H54 (cell line): ENCODE measurements around the gene RBMS3.
"Not testable (repeated sequence)": the region's sequence is repeated elsewhere in the genome, so short reads cannot be mapped to it uniquely, and the experiment has no call there.

ENCODE experiments used
- DNase-seq: peaks from one replicate; pipeline ENCODE4 v3.0.0; 2011; ENCODE audit warnings: low spot score, mixed read lengths; ENCODE audit not compliant: insufficient read length
- FAIRE-seq: peaks from 3 replicates; lab custom pipeline; 2011; peaks lifted over from hg19 to GRCh38; lab: Jason Lieb, UNC
- POLR2A ChIP-seq: IDR thresholded peaks from 2 replicates; pipeline ENCODE4 v1.6.1; 2011; ENCODE audit warnings: low read depth, mild to moderate bottlenecking, low read length

RBMS3 gene

DNA sequence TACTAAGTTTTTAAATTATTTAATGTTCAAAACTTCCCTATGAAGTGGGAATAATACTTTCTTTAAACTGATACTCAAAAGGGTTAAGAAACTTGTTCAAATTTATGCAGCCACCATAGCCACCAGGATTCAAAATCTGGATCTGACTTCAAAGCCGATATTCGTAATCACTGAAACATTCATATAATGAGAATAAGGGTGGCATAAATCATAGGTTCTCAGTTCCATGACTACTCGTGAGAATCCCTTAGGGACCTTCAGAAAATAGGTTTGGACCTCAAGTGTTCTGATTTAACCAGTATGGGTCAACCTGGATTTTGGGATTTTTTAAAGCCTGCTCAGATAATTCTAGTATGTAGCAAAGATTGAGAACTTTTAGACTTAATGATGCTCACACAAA lies 160.6 kb downstream of the RBMS3 start:
- FAIRE-seq (no peak), DNase-seq (no peak)
- TF ChIP-seq POLR2A: no peak

- no peak for TF ChIP-seq POLR2A
- peak; percentile 61 for FAIRE-seq
- no peak for DNase-seq
Measured at GRCh38 chr3:29447946-29448627, 167.2 kb downstream of the RBMS3 start.

GRCh38 chr3:29451920-29452319 lies 171.0 kb downstream of the RBMS3 start:
- DNase-seq (no peak), FAIRE-seq (no peak)
- TF ChIP-seq POLR2A: no peak

- TF ChIP-seq POLR2A: no peak
- DNase-seq: no peak
- no peak for FAIRE-seq
Measured at GRCh38 chr3:29452934-29453283, 172.0 kb downstream of the RBMS3 start.

DNA sequence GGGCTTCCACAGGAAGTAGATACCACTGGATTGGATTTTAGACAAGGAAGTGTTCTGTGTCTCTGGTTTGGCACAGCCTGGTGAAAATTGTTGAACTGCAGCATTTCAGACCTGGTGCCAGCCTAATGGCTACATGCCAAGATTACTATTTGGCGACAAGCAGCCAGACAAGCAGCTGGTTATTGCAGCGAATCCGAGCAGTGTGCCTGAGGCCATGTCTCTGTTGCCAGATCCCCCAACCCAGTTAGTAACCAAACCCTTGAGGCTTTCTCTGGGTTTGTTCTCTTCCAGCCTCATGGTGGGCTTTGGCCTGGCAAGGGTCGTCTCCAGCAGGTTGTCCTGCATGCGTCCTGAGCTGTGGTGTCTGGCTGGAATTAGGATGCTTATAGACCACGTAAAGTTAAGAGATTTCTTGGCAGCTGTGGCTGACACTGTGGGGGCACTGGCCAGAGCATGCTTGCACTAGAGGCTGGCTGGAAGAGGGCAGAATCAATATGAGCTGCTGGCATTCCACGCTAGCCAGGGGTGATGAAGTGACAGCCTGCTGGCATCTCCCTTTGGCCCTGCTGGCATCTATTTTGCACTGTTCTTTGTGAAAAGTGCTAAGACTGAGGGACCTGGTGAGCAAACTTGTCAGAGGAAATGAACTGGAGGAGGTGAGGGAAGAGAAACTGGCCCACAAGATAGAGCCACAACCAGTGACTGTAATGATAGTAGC lies 172.6 kb downstream of the RBMS3 start:
- no peak for TF ChIP-seq POLR2A
- peak; percentile 20 for FAIRE-seq
- no peak for DNase-seq

- FAIRE-seq (no peak), DNase-seq (no peak)
- no peak for TF ChIP-seq POLR2A
Measured at GRCh38 chr3:29454161-29454611, 173.3 kb downstream of the RBMS3 start.

DNA sequence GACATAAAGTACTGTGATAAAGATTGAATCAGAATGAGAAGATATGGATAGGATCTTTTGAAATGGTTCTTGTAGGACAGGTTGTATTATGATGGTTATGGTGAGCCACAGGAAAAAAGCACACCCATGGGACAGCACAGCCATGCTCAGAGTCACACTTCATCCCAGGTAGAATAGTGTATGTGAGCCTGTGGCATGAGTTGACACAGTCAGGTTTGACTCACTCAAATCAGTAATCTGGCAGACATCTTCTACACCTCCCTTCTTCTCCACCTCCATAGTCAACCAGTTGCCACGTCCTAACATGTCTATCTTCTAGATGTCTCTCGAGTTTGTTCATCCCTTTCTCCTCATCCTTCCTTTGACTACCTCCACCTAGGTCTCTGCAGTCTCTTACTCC lies 176.0 kb downstream of the RBMS3 start:
- TF ChIP-seq POLR2A: no peak
- FAIRE-seq: no peak

DNA sequence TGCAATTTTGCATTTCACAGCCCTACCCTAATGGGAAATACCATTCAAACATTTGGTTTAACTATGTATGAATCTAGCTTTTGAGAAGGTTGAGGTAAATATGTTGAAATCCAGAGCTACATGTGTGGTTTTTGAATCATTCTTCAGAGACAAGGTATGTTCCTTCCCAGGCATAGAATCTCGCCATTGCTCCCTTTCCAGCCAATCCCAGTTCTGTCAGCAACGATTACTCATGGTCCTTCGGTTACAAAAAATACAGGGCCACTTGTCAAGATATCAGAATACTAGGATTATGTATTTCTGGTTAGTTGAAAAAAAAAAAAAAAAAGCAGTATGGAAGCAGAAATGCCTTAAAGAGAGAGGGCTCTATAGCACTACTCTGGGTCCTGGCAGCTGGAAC lies 182.4 kb downstream of the RBMS3 start:
- peak; percentile 45 for FAIRE-seq
- TF ChIP-seq POLR2A: no peak
- DNase-seq: no peak

More for the DNA sequence above, 176.0 kb downstream of the RBMS3 start:
- no peak for DNase-seq

DNA sequence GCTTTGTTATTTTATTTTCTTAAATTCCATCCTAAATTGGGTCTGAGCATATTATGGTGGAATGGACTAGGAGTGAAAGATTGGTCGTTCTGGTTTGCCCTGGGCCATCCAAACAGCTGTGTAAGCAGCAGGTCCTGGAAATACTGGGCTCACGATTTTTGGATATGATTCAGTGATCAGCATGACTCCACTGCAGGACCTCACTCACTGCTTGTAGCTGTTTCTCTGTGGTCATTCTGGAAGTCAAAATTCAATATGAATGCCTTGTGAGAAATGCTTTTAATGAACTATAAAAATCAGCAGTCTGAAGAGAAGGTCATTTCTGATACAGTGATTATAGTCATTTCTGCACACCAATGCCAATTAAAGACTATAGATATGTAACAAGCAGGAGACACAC lies 185.0 kb downstream of the RBMS3 start:
- FAIRE-seq (peak; percentile 98), DNase-seq (peak; percentile 10)
- no peak for TF ChIP-seq POLR2A

DNA sequence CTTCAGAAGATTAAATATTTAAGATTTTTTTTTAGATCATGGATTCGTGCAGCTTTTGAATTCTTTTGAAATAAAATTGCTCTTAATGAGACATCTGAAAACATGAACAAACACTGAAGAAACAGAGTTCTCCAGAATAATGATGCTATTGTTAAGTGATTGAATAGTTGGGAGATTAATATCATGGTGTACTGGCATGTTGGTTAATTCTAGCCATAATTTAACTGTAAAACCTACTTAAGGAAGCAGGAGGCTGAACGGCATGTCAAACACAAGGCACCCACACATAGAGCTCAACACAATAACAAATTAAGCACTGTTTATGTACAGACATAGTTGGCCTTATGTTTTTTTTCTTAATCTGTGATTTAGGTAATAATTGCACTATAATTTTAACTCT lies 185.6 kb downstream of the RBMS3 start:
- FAIRE-seq: no peak
- DNase-seq: no peak
- TF ChIP-seq POLR2A: no peak

- no peak for FAIRE-seq
- no peak for TF ChIP-seq POLR2A
Measured at GRCh38 chr3:29468187-29468586, 187.3 kb downstream of the RBMS3 start.

GRCh38 chr3:29473481-29474170 lies 192.8 kb downstream of the RBMS3 start:
- not testable (repeated sequence) for DNase-seq, FAIRE-seq

More at GRCh38 chr3:29468187-29468586, 187.3 kb downstream of the RBMS3 start:
- no peak for DNase-seq

GRCh38 chr3:29475305-29475840 lies 194.5 kb downstream of the RBMS3 start:
- DNase-seq (no peak), FAIRE-seq (no peak)
- TF ChIP-seq POLR2A: no peak

DNA sequence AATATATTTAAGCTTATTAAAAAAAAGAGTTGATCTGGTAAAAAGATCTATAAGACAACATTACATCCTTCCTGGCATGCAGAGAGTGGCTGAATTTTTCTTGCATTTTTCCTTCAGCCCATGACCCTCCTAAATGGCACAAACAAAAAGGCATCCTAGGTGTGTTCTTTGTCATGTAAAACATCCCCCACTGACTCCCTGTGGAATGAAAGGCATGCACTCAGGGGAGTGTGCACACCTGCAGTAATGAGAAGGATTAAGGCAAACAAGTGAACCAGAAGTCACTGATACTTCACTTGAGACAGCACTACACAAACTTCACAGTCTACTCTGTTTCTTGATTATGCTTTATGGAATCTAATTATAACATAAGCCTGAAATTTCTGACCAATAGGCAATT lies 195.0 kb downstream of the RBMS3 start:
- FAIRE-seq: no peak

More for the DNA sequence above, 195.0 kb downstream of the RBMS3 start:
- TF ChIP-seq POLR2A: no peak
- DNase-seq: no peak
